SK-N-SH (cell line): Measurements from ENCODE around the gene GGA2. TPM values are rescaled to one million over a fixed set of nuclear protein-coding genes. Genes with fewer than 3 reads are reported as not detected.

Experiments
- CTCF ChIA-PET: fragments of 300-600, 350-600 bp; formaldehyde crosslinking; extraction: SDS; loops from one replicate; lab custom pipeline; 2021; lab: Yijun Ruan, JAX
- POLR2A ChIA-PET: fragments of 350-600 bp; sonication (Branson Sonifier 250); formaldehyde crosslinking; extraction: SDS; loops from one replicate; lab custom pipeline; 2020; ENCODE audit warnings: antibody characterized with exemption, inconsistent platforms; lab: Yijun Ruan, JAX
- DNase-seq: peaks from one replicate; pipeline ENCODE4 v3.0.0; 2012
- H2AFZ ChIP-seq: fragments of 200-600 bp; sonication (generic); 2 replicates; pipeline ENCODE4 v1.8.1; 2016; ENCODE audit warnings: antibody characterized with exemption, mild to moderate bottlenecking, low read depth
- H3F3A ChIP-seq: fragments of 200-600 bp; sonication (generic); replicated peaks from 2 replicates; pipeline ENCODE3; 2016; ENCODE audit warnings: antibody characterized with exemption, mild to moderate bottlenecking; ENCODE audit not compliant: insufficient read depth
- H3K27ac ChIP-seq, 2 experiments: fragments of 200-500 bp in 1 of 2; fragments of 200-600 bp in 1 of 2; sonication (Bioruptor generic) in 1 of 2; sonication (generic), shearing (Covaris generic) in 1 of 2; 2 replicates each; pipeline versions ENCODE4 v1.5.1 to v1.6.1; 2014 to 2016; ENCODE audit warnings: low read depth in 2 of 2, inconsistent platforms in 1 of 2, low read length in 1 of 2, mild to moderate bottlenecking in 1 of 2, mixed read lengths in 1 of 2
- H3K27me3 ChIP-seq: fragments of 200-600 bp; sonication (generic), shearing (Covaris generic); 2 replicates; pipeline ENCODE4 v1.6.1; 2016; ENCODE audit warnings: mixed run types; ENCODE audit not compliant: insufficient read depth
- H3K36me3 ChIP-seq, 2 experiments: fragments of 200-500 bp in 1 of 2; fragments of 200-600 bp in 1 of 2; sonication (Bioruptor generic) in 1 of 2; sonication (generic) in 1 of 2; replicated peaks in 1 of 2; 2 replicates each; pipeline versions ENCODE3 to v1.5.1; 2014 to 2016; ENCODE audit warnings: low read length in 1 of 2, mild to moderate bottlenecking in 1 of 2; ENCODE audit not compliant: insufficient read depth in 2 of 2, control insufficient read depth in 1 of 2
- H3K4me1 ChIP-seq, 2 experiments: fragments of 200-500 bp in 1 of 2; fragments of 200-600 bp in 1 of 2; sonication (Bioruptor generic) in 1 of 2; sonication (generic), shearing (Covaris generic) in 1 of 2; 2 replicates each; pipeline versions ENCODE4 v1.5.1 to v1.6.1; 2014 to 2016; ENCODE audit warnings: low read depth in 1 of 2, low read length in 1 of 2, mixed run types in 1 of 2; ENCODE audit not compliant: insufficient read depth in 2 of 2, control insufficient read depth in 1 of 2
- H3K4me2 ChIP-seq: fragments of 200-600 bp; sonication (generic), shearing (Covaris generic); 2 replicates; pipeline ENCODE4 v1.6.1; 2017; ENCODE audit warnings: mixed run types
- H3K4me3 ChIP-seq, 2 experiments: fragments of 200-500 bp in 1 of 2; fragments of 200-600 bp in 1 of 2; sonication (Bioruptor generic) in 1 of 2; sonication (generic), shearing (Covaris generic) in 1 of 2; 2 replicates each; pipeline versions ENCODE4 v1.5.1 to v1.8.1; 2014 to 2016; ENCODE audit warnings: low read depth in 2 of 2, inconsistent platforms in 1 of 2, low read length in 1 of 2, mild to moderate bottlenecking in 1 of 2, mixed read lengths in 1 of 2, moderate library complexity in 1 of 2
- H3K79me2 ChIP-seq: fragments of 200-600 bp; sonication (generic); 2 replicates; pipeline ENCODE4 v1.8.1; 2017; ENCODE audit warnings: mild to moderate bottlenecking; ENCODE audit not compliant: insufficient read depth
- H3K9ac ChIP-seq: fragments of 200-600 bp; sonication (generic); 2 replicates; pipeline ENCODE4 v1.6.1; 2017; ENCODE audit warnings: mixed run types
- H3K9me2 ChIP-seq: fragments of 200-600 bp; sonication (generic); 2 replicates; pipeline ENCODE4 v1.6.1; 2017; ENCODE audit warnings: mixed run types
- H3K9me3 ChIP-seq: fragments of 200-600 bp; sonication (generic); 2 replicates; pipeline ENCODE4 v1.6.1; 2017; ENCODE audit warnings: mixed run types, mild to moderate bottlenecking, moderate library complexity
- H4K20me1 ChIP-seq: fragments of 200-600 bp; sonication (generic); 2 replicates; pipeline ENCODE4 v1.6.1; 2017; ENCODE audit warnings: mild to moderate bottlenecking, mixed run types; ENCODE audit not compliant: insufficient read depth
- CHD2 ChIP-seq: fragments of 150-350 bp; IDR thresholded peaks from 2 replicates; pipeline ENCODE4 v1.6.1; 2018; ENCODE audit warnings: low read length; ENCODE audit not compliant: partially characterized antibody
- CTCF ChIP-seq: fragments of 200-600 bp; sonication (generic); IDR thresholded peaks from 2 replicates; pipeline ENCODE4 v1.6.1; 2017; ENCODE audit warnings: antibody characterized with exemption, mild to moderate bottlenecking, moderate library complexity
- ELF1 ChIP-seq: IDR thresholded peaks from 2 replicates; pipeline ENCODE4 v1.4.0; 2012
- EZH2phosphoT487 ChIP-seq: fragments of 200-600 bp; sonication (generic); IDR thresholded peaks from 2 replicates; pipeline ENCODE4 v1.6.1; 2017; ENCODE audit warnings: low read depth, mixed run types, mild to moderate bottlenecking, antibody characterized with exemption, moderate library complexity, borderline replicate concordance
- FOXJ3 ChIP-seq: sonication (generic); formaldehyde crosslinking; IDR thresholded peaks from 2 replicates; pipeline ENCODE4 v1.5.1; 2020; ENCODE audit warnings: mild to moderate bottlenecking, missing genetic modification reagents
- FOXM1 ChIP-seq: IDR thresholded peaks from 2 replicates; pipeline ENCODE4 v1.4.0; 2012; ENCODE audit warnings: low read depth, mild to moderate bottlenecking
- GABPA ChIP-seq: IDR thresholded peaks from 2 replicates; pipeline ENCODE4 v1.4.0; 2012; ENCODE audit warnings: low read depth, mild to moderate bottlenecking
- GATA2 ChIP-seq: sonication (generic); formaldehyde crosslinking; IDR thresholded peaks from 2 replicates; pipeline ENCODE4 v1.5.0; 2020; ENCODE audit warnings: mild to moderate bottlenecking, missing genetic modification reagents
- IRF3 ChIP-seq: fragments of 150-350 bp; IDR thresholded peaks from 2 replicates; pipeline ENCODE4 v1.6.1; 2016; ENCODE audit warnings: mild to moderate bottlenecking, low read depth, low read length
- MAX ChIP-seq: IDR thresholded peaks from 2 replicates; pipeline ENCODE4 v1.4.0; 2012; ENCODE audit warnings: low read depth
- MEF2A ChIP-seq: IDR thresholded peaks from 2 replicates; pipeline ENCODE4 v1.4.0; 2012; ENCODE audit warnings: low read depth, borderline replicate concordance
- MXI1 ChIP-seq: IDR thresholded peaks from 2 replicates; pipeline ENCODE4 v1.6.1; 2012; ENCODE audit warnings: mild to moderate bottlenecking, low read depth, low read length, improper control_type of control experiment
- NRF1 ChIP-seq: IDR thresholded peaks from 2 replicates; pipeline ENCODE4 v1.6.1; 2012; ENCODE audit warnings: low read depth, mild to moderate bottlenecking, low read length
- POLR2AphosphoS5 ChIP-seq: IDR thresholded peaks from 2 replicates; pipeline ENCODE4 v1.6.1; 2012; ENCODE audit warnings: low read depth, low read length
- RFX5 ChIP-seq: IDR thresholded peaks from 2 replicates; pipeline ENCODE4 v1.6.1; 2012; ENCODE audit warnings: mild to moderate bottlenecking, improper control_type of control experiment, low read length
- SMC3 ChIP-seq: IDR thresholded peaks from 2 replicates; pipeline ENCODE4 v1.6.1; 2012; ENCODE audit warnings: low read depth, low read length, improper control_type of control experiment
- TAF1 ChIP-seq: IDR thresholded peaks from 2 replicates; pipeline ENCODE4 v1.6.1; 2012; ENCODE audit warnings: low read depth, mild to moderate bottlenecking, low read length, moderate library complexity, borderline replicate concordance
- TCF12 ChIP-seq: IDR thresholded peaks from 2 replicates; pipeline ENCODE4 v1.4.0; 2012
- WGBS: methylation state at CpG from one replicate; pipeline ENCODE4 v1.1.6; 2017; ENCODE audit warnings: low lambda C conversion rate; 5-methylcytosine and 5-hydroxymethylcytosine counted together
- polyA plus RNA-seq, 3 experiments: library from polyadenylated mRNA; depleted of rRNA; stranded (reverse); fragments of >200 nt; gene quantifications; 2 replicates each; pipeline ENCODE4 v1.2.3, GENCODE V29; 2012

Gene GGA2
- polyA plus RNA-seq, 1 of the 3 experiments (the other 2 are of a cell fraction): 23.4 TPM

- ChIA-PET POLR2A (interaction anchor here (1.5 kb wide), 1 partner anchor 8 kb away, joined by 3 read pairs; no protein-coding TSS in a partner anchor), CTCF (no interaction called here)
- TF ChIP-seq SMC3: no peak
- TF ChIP-seq IRF3: no peak
- no peak for TF ChIP-seq MAX
- TF ChIP-seq POLR2AphosphoS5: no peak
- TF ChIP-seq TCF12: no peak
- no peak for TF ChIP-seq FOXM1
- no peak for TF ChIP-seq EZH2phosphoT487
- no peak for TF ChIP-seq NRF1
- no peak for TF ChIP-seq MEF2A
- no peak for TF ChIP-seq MXI1
- TF ChIP-seq GABPA: no peak
- Histone ChIP-seq H3K27ac (no peak overlapping the region), H3K27me3 (no peaks in the 10 kb centered on the region), H3K4me3 (no peak overlapping the region), H3K4me2 (no peak overlapping the region), H3K9me3 (no peaks in the 10 kb centered on the region), H2AFZ (no peak overlapping the region), H3F3A (peaks cover 5% of the 10 kb centered on the region), H3K36me3 (peaks cover 0 to 20% of the 10 kb centered on the region in 2 experiments), H3K4me1 (no peaks in the 10 kb centered on the region), H3K9ac (no peak overlapping the region), H4K20me1 (no peaks in the 10 kb centered on the region), H3K79me2 (no peaks in the 10 kb centered on the region), H3K9me2 (no peaks in the 10 kb centered on the region)
- DNase-seq: no peak
- WGBS: 90% methylated on average over 3 of the region's 4 CpGs
Observed at GRCh38 chr16:23516366-23517137, 6.3 kb upstream of the GGA2 start.

GRCh38 chr16:23515881-23516280 is 5.6 kb upstream of the GGA2 start:
- DNase-seq: no peak
- H3K4me3 ChIP-seq: no peak overlapping the region
- 98% methylated on average over 5 of the region's 5 CpGs for WGBS
- peaks cover 0 to 17% of the 10 kb centered on the region in 2 experiments for H3K36me3 ChIP-seq
- TF ChIP-seq FOXJ3 (CRISPR knock-in tag): no peak
- TF ChIP-seq MAX: no peak
- no peak for TF ChIP-seq CHD2
- no peak for TF ChIP-seq RFX5
- TF ChIP-seq CTCF: no peak
- no peak for TF ChIP-seq EZH2phosphoT487
- no peak for TF ChIP-seq ELF1
- no peak for TF ChIP-seq TAF1
- no peak for TF ChIP-seq POLR2AphosphoS5
- no peak for TF ChIP-seq GATA2
- TF ChIP-seq, all 33 proteins: peak for 0
- Histone ChIP-seq H3K27ac (no peak overlapping the region), H3K4me1 (no peaks in the 10 kb centered on the region), H3F3A (peaks cover 5% of the 10 kb centered on the region), H3K9me3 (no peaks in the 10 kb centered on the region), H3K79me2 (no peaks in the 10 kb centered on the region), H4K20me1 (no peaks in the 10 kb centered on the region), H3K9ac (no peak overlapping the region), H3K9me2 (no peaks in the 10 kb centered on the region), H3K27me3 (no peaks in the 10 kb centered on the region), H3K4me2 (no peak overlapping the region), H2AFZ (no peak overlapping the region)
- ChIA-PET CTCF (no interaction called here), POLR2A (no interaction called here)
